NCI-H1048 (cell line): ENCODE data around the gene CCDC80.
"Not testable (repeated sequence)": the region's sequence is repeated elsewhere in the genome, so short reads cannot be mapped to it uniquely, and the experiment has no call there.

Source experiments
- DNase-seq: peaks from one replicate; lab custom pipeline; 2025; lab: John Stamatoyannopoulos, UW

The CCDC80 gene

GRCh38 chr3:112587336-112587735 lies 53.6 kb downstream of the CCDC80 start:
- no peak for DNase-seq

- DNase-seq, result no peak
Measured at GRCh38 chr3:112585782-112586181, 55.2 kb downstream of the CCDC80 start.

DNA sequence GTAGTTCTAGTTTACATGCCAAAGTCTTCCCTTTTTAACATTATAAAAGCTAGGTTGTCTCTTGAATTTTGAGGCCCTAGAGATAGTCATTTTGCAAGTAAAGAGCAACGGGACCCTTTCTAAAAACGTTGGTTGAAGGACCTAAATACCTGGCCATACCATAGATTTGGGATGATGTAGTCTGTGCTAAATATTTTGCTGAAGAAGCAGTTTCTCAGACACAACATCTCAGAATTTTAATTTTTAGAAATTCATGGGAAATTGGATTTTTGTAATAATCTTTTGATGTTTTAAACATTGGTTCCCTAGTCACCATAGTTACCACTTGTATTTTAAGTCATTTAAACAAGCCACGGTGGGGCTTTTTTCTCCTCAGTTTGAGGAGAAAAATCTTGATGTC lies 57.8 kb downstream of the CCDC80 start:
- DNase-seq, result no peak

- no peak for DNase-seq
Measured at GRCh38 chr3:112582244-112582874, 58.6 kb downstream of the CCDC80 start.

GRCh38 chr3:112579697-112580096 lies 61.2 kb downstream of the CCDC80 start:
- no peak for DNase-seq

- DNase-seq, result no peak
Measured at GRCh38 chr3:112579232-112579631, 61.7 kb downstream of the CCDC80 start.

DNA sequence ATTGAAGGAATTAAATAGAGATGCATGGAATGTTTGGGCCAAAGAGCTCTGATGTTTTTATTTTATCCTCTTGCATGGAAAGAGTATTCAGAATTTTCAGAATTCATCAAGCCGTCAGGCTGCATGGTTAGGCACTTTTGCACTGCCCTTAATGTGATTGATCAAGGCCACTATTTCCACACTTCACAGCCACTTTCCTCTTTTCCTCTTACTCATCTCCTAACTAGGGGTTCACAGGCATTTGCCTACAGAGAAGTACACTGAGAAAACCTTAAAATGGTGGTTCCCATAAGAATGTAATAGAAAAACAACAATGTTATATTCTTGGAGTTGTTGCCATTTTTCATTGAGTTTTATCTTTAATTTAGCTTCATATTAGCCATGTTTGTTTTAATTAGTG lies 68.2 kb downstream of the CCDC80 start:
- DNase-seq, result no peak

DNA sequence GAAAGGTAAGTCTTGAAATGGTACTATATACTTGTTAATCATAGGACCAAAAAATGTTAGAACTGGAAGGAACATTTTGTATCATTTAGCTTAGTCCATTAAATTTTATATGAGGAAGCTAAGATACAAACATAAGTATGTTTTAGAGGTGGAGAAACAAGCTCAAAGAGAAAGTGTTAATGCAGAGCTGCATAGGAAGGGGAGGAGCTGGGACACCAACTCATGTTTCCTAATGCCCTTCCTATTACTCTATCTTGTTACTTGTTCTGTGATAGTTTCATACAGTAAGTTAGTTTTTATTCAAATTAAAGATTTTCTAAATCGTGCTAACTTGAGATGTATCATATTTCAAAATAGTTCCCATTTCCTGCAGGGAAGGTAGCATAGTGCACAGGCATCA lies 71.7 kb downstream of the CCDC80 start:
- DNase-seq, result no peak

DNA sequence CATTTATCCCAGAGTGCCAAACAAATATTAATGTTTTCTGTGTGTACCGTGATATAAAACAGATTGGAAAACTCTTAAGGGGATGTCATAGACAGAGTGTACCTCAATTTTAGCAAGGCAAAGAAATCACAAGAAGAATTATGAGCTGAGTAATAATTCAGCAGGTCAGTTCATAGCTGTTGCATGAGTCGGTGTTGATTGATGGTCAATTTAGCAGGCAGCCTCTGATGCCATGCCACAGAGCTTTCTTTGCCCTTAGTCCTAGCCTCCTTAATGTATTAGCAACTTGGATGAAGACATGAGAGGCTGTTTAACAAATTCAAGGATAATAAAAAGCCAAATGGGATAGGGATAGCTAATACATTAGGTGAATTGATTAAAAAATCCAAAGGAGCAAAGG lies 72.3 kb downstream of the CCDC80 start:
- no peak for DNase-seq

GRCh38 chr3:112564940-112565305 lies 76.0 kb downstream of the CCDC80 start:
- no peak for DNase-seq

DNA sequence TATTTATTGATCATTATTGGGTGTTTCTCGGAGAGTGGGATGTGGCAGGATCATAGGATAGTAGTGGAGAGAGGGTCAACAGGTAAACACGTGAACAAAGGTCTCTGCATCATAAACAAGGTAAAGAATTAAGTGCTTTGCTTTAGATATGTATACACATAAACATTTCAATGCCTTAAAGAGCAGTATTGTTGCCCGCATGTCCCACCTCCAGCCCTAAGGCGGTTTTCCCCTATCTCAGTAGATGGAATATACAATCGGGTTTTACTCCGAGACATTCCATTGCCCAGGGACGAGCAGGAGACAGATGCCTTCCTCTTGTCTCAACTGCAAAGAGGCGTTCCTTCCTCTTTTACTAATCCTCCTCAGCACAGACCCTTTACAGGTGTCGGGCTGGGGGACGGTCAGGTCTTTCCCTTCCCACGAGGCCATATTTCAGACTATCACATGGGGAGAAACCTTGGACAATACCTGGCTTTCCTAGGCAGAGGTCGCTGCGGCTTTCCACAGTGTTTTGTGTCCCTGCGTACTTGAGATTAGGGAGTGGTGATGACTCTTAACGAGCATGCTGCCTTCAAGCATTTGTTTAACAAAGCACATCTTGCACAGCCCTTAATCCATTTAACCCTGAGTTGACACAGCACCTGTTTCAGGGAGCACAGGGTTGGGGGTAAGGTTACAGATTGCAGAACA lies 76.5 kb downstream of the CCDC80 start:
- DNase-seq, result not testable (repeated sequence)

DNA sequence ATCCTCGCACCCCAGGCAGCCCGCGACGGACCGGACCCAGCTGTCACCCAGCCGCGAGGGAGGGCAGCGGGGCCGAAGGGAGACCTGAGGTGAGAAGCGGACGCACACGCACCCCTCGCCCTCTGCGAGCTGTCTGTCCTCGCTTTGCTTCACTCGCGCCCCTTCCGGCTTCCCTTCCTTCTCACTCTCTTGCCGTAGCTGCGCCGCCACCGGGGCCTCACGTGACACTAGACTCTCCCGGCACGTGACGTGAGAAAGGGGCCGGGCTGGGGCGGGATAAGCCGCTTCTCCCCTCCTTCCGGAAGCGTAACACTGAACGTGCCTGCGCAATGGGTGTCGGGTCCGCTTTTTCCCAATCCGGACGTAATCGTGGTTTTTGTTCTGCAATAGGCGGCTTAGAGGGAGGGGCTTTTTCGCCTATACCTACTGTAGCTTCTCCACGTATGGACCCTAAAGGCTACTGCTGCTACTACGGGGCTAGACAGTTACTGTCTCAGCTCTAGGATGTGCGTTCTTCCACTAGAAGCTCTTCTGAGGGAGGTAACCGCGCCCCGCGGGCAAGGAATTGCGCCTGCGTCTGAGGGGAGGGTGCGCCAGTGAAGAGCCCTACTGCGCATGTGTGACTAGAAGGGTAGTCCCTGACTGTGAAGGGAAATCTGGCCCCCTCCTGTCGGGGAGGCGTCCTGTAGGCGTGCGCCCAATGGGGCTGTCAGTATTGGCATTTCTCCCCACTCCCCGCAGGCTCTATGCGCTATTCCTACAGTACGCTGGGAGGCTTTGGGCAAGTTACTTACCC lies 79.0 kb downstream of the CCDC80 start, which contains the start of the genes ATG3 and SLC35A5:
TSS of gene ATG3 (minus strand) at position 229 of the 796 bp plus-strand sequence. CDS start 434 bp downstream, outside the sequence.
TSS of gene SLC35A5 (plus strand) at position 312 of the 796 bp plus-strand sequence. CDS start 1,359 bp downstream, outside the sequence.
- DNase-seq, result peak; percentile 96

DNA sequence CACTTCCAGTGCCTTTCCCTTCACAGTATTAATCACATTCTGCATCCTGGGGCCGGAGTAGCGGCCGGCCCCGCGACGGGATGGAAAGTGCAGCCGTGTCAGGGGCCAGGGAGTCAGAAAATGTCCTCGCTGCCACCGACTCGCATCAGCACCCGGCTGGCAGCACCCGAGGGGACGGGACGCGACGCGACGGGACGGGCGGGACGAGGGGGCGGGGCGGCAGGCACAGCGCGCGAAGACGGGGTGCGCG lies 79.5 kb downstream of the CCDC80 start:
- DNase-seq, result peak; percentile 46

DNA sequence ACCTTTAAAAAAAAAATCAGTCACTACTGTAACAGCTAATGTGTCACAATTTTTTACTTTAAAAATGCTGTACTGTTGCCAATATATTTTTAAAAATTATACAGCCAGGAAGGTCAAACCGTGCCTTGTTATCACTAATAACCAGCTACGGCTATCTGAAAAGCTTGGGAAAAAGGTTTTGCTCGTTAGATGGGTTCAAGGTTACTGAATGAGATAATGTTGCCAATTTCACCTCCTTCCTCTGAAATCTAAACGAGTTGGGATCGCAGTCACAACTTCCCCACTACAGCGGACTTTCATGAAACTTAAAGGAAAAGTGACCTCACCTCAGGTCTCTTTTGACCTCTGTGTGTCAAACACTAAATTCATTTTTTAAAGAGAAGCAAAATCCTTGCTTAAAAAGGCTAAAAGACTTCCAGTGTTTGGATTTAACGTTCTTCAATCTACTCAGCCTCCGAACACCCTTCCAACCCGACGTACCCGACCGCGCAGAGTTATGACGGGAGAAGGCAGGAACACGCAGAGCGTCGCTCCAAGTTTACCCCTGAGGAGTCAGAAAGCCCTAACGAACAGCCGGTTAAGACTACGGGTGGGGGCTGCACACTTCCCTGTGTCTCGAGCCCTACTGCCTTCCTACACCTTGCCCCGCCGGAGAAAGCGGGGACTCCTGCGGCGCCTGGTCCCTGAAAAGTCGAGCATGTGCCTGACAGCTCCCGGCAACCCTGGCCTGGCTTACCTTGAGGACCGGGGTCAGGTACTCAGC lies 80.0 kb downstream of the CCDC80 start:
- DNase-seq, result peak; percentile 4

GRCh38 chr3:112560307-112560706 lies 80.6 kb downstream of the CCDC80 start:
- no peak for DNase-seq

GRCh38 chr3:112557976-112558375 lies 83.0 kb downstream of the CCDC80 start:
- DNase-seq, result no peak

DNA sequence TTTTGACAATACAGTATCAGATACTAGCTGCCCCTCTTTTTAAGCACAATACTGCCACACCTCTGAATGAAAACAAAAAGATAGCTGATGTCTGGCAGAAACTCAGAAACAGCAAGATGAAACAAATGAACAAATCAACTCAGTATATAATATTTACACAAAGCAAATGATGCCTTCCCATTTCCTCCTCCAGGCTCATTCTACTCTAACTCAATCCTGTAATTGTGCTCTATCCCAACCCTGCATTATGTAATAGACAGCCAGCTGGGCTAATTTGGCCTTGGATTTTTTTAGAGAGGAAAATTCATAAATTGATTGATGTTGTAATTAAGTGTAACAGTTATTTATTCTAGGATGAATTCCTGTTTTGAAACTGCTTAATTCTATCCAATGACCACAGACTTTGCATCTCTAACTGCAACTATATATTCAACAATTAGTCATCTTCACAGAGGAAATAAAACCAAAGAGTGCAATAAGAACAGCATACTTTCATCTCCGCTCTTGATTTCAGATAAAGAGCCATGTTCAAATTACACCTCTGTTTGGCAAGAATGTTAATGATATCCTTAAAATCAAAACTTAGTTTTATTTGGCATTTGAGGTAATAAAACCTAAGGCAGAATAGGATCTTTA lies 85.3 kb downstream of the CCDC80 start:
- DNase-seq, result no peak

GRCh38 chr3:112550859-112551258 lies 90.1 kb downstream of the CCDC80 start:
- no peak for DNase-seq
